Measurements from ENCODE around the gene NDUFAF8.

- no peak for TF ChIP-seq CTCF (IDR thresholded peaks at IDR 0.05; ENCODE audit: poor library complexity, severe bottlenecking)
- TF ChIP-seq POLR2AphosphoS5 (IDR thresholded peaks at IDR 0.05): no peak
- TF ChIP-seq EP300 (conservative IDR thresholded peaks at IDR 0.05; ENCODE audit: poor library complexity, severe bottlenecking): no peak
- no peak for TF ChIP-seq MXI1 (conservative IDR thresholded peaks at IDR 0.05; ENCODE audit: poor library complexity, severe bottlenecking)
- TF ChIP-seq TAF1 (IDR thresholded peaks at IDR 0.05; ENCODE audit: low read depth): no peak
- TF ChIP-seq REST (IDR thresholded peaks at IDR 0.05; ENCODE audit: borderline replicate concordance): no peak
These were observed 1.3 kb upstream of the NDUFAF8 start for GRCh38 chr17:81237591-81238489.

All from neural cell (in vitro differentiated cells).